ENCODE results near the gene COX17.

COX17 gene

DNA sequence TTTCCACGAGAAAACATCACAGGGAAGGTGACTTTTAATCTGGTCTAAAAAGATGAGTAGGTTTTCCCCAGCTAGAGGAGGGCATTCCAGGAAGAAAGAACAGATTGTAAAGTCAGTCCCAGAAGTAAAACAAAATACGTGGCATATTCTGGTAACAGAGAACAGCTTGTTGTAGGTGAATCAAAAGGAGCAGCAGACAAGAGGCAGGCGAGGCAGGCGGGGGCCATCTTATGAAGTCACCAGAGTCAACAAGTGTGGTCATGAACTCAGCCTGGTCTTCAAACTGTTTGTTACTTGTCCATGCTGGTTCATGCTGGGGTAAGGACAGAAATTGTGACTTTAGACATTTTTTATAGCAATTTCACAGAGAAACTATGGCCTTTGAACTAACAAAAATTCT is 12.8 kb downstream of the COX17 start:
- TF ChIP-seq, protein P1, sequence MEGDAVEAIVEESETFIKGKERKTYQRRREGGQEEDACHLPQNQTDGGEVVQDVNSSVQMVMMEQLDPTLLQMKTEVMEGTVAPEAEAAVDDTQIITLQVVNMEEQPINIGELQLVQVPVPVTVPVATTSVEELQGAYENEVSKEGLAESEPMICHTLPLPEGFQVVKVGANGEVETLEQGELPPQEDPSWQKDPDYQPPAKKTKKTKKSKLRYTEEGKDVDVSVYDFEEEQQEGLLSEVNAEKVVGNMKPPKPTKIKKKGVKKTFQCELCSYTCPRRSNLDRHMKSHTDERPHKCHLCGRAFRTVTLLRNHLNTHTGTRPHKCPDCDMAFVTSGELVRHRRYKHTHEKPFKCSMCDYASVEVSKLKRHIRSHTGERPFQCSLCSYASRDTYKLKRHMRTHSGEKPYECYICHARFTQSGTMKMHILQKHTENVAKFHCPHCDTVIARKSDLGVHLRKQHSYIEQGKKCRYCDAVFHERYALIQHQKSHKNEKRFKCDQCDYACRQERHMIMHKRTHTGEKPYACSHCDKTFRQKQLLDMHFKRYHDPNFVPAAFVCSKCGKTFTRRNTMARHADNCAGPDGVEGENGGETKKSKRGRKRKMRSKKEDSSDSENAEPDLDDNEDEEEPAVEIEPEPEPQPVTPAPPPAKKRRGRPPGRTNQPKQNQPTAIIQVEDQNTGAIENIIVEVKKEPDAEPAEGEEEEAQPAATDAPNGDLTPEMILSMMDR (IDR thresholded peaks at IDR 0.05; ENCODE audit: low read length, missing control alignments) = no peak
- peak; percentile 29 for DNase-seq (ENCODE audit: low read depth)
- no peak overlapping the region for H3K4me3 ChIP-seq (replicated peaks; ENCODE audit: low read depth, low read length)

DNA sequence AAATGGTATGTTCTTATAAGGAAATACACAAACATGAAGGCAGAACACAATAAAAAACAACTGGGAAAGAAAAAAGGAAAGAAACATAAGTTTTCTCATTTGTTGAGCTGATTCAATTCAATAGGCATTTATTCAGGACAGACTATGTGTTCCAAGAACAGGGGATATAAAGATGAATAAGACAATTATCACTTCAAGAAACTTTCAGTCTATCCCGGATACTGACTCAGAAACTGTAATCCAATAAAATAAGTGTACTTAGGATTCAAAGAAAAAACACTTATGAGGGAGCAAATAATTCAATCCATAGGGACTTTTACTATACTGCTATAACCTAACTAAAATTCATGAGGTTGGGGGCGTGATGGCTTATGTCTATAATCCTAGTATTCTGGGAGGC is 13.3 kb downstream of the COX17 start:
- TF ChIP-seq, protein P1 (IDR thresholded peaks at IDR 0.05; ENCODE audit: low read length, missing control alignments) = no peak
- DNase-seq (ENCODE audit: low read depth) = peak; percentile 42
- no peak overlapping the region for H3K4me3 ChIP-seq (replicated peaks; ENCODE audit: low read depth, low read length)

DNA sequence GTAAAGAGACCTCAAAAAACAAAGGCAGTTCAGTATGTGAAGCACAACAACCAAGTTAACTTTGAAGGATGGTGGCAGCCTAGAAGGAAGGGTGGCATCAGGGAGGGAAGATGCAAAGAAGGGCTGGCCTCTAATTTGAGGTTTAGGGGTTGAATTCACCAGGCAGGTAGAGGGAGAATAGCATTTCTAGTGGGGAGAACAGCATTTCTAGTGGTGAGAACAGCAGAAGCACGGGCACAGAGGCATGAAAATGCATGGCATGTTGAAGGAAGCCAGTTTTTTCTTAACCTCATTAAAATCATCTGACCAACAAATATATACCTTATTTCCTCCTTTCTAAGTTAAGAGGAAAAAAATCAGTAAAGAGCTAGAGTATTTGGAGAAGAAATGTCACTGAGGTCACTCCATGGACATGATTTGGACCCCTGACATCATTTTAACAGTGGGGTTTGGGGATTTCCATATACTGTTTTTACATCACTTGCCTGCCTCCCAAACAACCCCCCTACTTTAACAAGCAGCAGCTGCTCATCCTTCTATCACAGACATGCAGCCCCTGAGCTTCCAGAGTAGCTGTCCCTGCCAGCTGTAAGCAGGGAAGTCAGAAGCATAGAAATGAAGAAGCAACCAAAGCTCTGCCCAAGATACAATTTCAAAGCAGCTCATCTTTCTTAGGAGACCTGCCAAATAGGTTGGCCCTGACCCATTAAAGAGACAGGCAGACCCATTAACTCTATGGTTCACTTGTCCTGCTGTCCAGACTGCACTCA is 14.4 kb downstream of the COX17 start:
- TF ChIP-seq, protein P1 (IDR thresholded peaks at IDR 0.05; ENCODE audit: low read length, missing control alignments) = peak; percentile 28
- peak; percentile 45 for DNase-seq (ENCODE audit: low read depth)
- H3K4me3 ChIP-seq (replicated peaks; ENCODE audit: low read depth, low read length) = no peak overlapping the region

DNA sequence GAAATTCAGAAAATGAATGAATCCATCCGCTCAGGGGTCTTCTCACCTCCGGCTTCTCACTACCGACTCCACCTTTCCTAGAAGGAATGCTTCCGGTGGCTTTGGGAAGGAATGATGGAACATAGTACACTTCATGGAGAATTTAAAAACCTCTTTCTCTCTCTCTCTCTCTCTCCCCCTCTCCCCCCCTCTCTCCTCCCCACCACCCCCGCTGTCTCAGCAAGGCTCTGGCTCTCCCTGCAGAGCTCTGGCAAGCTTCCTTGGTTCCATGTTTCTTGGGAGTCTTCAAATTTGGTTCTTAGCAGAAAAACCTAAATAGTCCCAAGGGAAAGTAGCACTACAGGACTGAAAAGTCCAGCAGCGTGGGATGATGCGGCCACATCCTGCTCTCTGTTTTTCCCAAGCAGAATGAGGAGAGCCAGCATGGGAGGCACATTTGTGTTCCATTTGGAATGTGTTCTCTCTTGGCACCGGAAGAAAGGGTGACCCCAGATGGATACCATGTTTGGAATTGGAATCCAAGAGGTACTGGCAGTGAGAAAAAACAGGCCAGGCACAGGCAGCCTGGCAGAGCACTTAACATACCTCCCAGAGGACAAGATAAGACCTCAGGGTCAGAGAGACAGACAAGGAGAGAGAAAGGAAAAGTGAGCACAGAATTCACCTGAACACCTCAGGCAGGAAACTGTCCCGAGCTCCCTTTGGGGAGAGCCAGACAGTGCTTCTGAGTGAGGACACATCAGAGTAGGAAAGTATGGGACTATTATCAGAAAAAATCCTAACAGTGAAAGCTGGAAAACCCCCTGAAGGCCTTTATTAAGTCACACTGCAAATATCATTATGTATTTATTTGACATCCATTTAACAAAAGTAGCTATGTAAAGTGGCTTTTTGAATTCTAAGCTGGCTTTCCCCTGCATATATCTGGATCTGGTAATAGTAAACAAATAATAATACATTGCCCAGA is 16.4 kb downstream of the COX17 start, which contains the start of gene POPDC2:
Gene POPDC2 (minus strand): TSS at position 116 of the 967 bp plus-strand sequence. CDS start 166 bp downstream, outside the sequence.
- DNase-seq (ENCODE audit: low read depth) = peak; percentile 78
- no peak within 1 kb of the TSS for H3K4me3 ChIP-seq (replicated peaks; ENCODE audit: low read depth, low read length)
- TF ChIP-seq, protein P1 (IDR thresholded peaks at IDR 0.05; ENCODE audit: low read length, missing control alignments) = no peak

DNA sequence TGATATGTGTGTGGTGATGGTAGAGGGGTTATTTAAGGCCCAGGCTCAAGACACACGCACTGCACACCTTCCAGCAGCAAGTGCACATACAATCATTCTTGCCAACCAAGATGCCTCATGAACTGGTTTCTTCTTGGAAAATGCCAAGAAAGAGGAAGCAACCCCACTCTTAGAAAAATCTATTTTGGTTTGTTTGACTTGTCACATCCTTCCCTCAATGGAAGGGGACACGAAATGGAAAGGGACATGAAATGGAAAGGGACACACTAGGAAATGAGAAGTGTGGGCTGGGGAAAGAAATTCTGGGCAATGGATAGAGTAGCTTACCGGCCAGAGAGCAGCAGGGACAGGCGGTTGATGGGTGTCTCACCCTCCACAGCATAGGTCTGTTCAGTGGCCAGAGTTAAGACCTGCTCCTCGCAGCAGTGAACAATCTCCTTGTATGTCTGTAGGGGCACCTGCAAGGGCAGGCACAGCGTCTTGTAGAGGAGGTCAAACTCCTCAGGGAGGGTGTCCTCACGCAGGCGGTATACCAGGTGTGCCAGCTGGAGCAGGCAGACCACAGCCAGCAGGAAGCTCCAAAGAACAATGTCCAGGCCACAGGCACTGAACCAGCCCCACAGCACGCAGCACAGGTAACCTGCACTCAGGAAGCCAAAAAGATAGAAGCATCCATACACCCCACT is 17.5 kb downstream of the COX17 start:
- DNase-seq (ENCODE audit: low read depth) = no peak
- H3K4me3 ChIP-seq (replicated peaks; ENCODE audit: low read depth, low read length) = no peak overlapping the region
- TF ChIP-seq, protein P1 (IDR thresholded peaks at IDR 0.05; ENCODE audit: low read length, missing control alignments) = no peak

DNA sequence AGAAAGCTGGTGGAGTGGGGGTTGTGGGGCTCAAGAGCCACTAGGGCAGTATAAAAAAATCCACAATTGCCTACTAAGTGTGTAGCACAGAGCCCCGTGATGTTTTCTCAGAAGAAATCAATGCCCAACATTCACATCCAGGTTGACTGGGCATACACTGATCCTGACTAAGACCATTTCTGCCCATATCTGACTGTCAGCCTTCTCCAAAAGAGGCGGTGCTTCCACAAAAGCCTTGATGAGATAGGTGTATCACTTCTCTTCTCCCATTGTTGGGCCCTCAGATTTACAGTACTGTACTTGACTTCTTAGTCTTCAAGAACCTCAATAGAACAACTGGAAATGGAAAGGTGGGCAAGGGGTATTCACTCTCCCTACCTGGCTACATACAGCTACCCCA is 18.2 kb downstream of the COX17 start:
- DNase-seq (ENCODE audit: low read depth) = no peak
- TF ChIP-seq, protein P1 (IDR thresholded peaks at IDR 0.05; ENCODE audit: low read length, missing control alignments) = no peak

More for the DNA sequence above, 18.2 kb downstream of the COX17 start:
- no peak overlapping the region for H3K4me3 ChIP-seq (replicated peaks; ENCODE audit: low read depth, low read length)

All from fibroblast of pulmonary artery (primary cell).